CD8-positive, alpha-beta memory T cell (primary cell): ENCODE data around the gene TSNAX. TPM values are rescaled to one million over a fixed set of nuclear protein-coding genes. Genes with fewer than 3 reads are reported as not detected.

Experiments used
- CTCF ChIA-PET: fragments of 350-600 bp; sonication (Branson Sonifier 250); formaldehyde crosslinking; loops from one replicate; lab custom pipeline; 2021; ENCODE audit warnings: antibody characterized with exemption; lab: Charles Lee
- POLR2A ChIA-PET: fragments of 350-600 bp; sonication (Branson Sonifier 250); formaldehyde crosslinking; loops from one replicate; lab custom pipeline; 2021; ENCODE audit warnings: antibody characterized with exemption; lab: Charles Lee
- DNase-seq, 5 donors: peaks; one replicate each; pipeline versions ENCODE4 v3.0.0 to v3.0.0-alpha.2; 2020 to 2022; ENCODE audit warnings: mixed read lengths in 1 of 5
- H3K27ac ChIP-seq: one replicate; pipeline ENCODE4 v1.7.0; 2013; ENCODE audit warnings: low read depth, mild to moderate bottlenecking, low read length, moderate library complexity
- H3K27me3 ChIP-seq: 2 replicates; pipeline ENCODE4 v1.7.0; 2013; ENCODE audit warnings: low read length, mild to moderate bottlenecking; ENCODE audit not compliant: insufficient read depth, poor library complexity, severe bottlenecking
- H3K36me3 ChIP-seq: 2 replicates; pipeline ENCODE4 v1.7.0; 2013; ENCODE audit warnings: mild to moderate bottlenecking, low read length, moderate library complexity; ENCODE audit not compliant: insufficient read depth
- H3K4me1 ChIP-seq: 2 replicates; pipeline ENCODE4 v1.7.0; 2013; ENCODE audit warnings: mild to moderate bottlenecking, low read length, moderate library complexity; ENCODE audit not compliant: insufficient read depth
- H3K4me3 ChIP-seq: 2 replicates; pipeline ENCODE4 v1.7.0; 2013; ENCODE audit warnings: mild to moderate bottlenecking, low read length
- H3K9me3 ChIP-seq: 2 replicates; pipeline ENCODE4 v1.7.0; 2013; ENCODE audit warnings: mild to moderate bottlenecking, low read length
- H3K27ac Mint-ChIP-seq, 8 donors: one replicate each; pipeline ENCODE4 v1.8.0; 2020 to 2021; ENCODE audit warnings: mixed read lengths in 8 of 8, mild to moderate bottlenecking in 6 of 8, inconsistent platforms in 3 of 8, moderate library complexity in 3 of 8
- H3K27me3 Mint-ChIP-seq, 2 donors: one replicate each; pipeline ENCODE4 v1.8.0; 2020 to 2021; ENCODE audit warnings: mixed read lengths in 2 of 2, mild to moderate bottlenecking in 1 of 2, moderate library complexity in 1 of 2
- H3K36me3 Mint-ChIP-seq, 3 donors: one replicate each; pipeline ENCODE4 v1.8.0; 2020 to 2021; ENCODE audit warnings: mixed read lengths in 3 of 3, inconsistent platforms in 1 of 3, mild to moderate bottlenecking in 1 of 3
- H3K4me1 Mint-ChIP-seq, 3 donors: one replicate each; pipeline ENCODE4 v1.8.0; 2020 to 2021; ENCODE audit warnings: mixed read lengths in 3 of 3, inconsistent platforms in 1 of 3, mild to moderate bottlenecking in 1 of 3
- H3K4me3 Mint-ChIP-seq, 7 donors: one replicate each; pipeline ENCODE4 v1.8.0; 2020 to 2021; ENCODE audit warnings: mixed read lengths in 7 of 7, mild to moderate bottlenecking in 6 of 7, moderate library complexity in 4 of 7, inconsistent platforms in 2 of 7
- H3K9me3 Mint-ChIP-seq, 5 donors: one replicate each; pipeline ENCODE4 v1.8.0; 2020 to 2022; ENCODE audit warnings: mixed read lengths in 5 of 5, mild to moderate bottlenecking in 3 of 5, moderate library complexity in 2 of 5, inconsistent platforms in 1 of 5
- polyA plus RNA-seq: library from polyadenylated mRNA; unstranded; fragments of 300-500 nt; fragmentation: Illumina TruSeq; gene quantifications from one replicate; pipeline ENCODE4 v1.2.3, GENCODE V29; 2021
- total RNA-seq, 2 experiments: library from RNA; stranded (reverse); gene quantifications; one replicate each; pipeline ENCODE4 v1.2.3, GENCODE V29; 2021

The TSNAX gene
- total and polyA plus RNA-seq, 3 experiments from 2014 or later, result 48.0 to 95.0 (median 49.8) TPM

- Histone ChIP-seq H3K27ac (no peak overlapping the region), H3K9me3 (no peaks in the 10 kb centered on the region), H3K27me3 (no peaks in the 10 kb centered on the region), H3K4me3 (no peak overlapping the region), H3K36me3 (no peaks in the 10 kb centered on the region), H3K4me1 (no peaks in the 10 kb centered on the region)
- Mint-ChIP-seq H3K9me3 (no peaks in the 10 kb centered on the region), H3K4me3 (no peak overlapping the region), H3K36me3 (peaks cover 0 to 2% (median 0%) of the 10 kb centered on the region in 3 donors), H3K4me1 (peaks cover 8 to 11% (median 9%) of the 10 kb centered on the region in 3 donors), H3K27ac (no peak overlapping the region), H3K27me3 (no peaks in the 10 kb centered on the region)
- DNase-seq, result no peak
- ChIA-PET POLR2A (no interaction called here), CTCF (interaction anchor here (0.6 to 1.6 kb wide), 2 partner anchors 193 to 242 kb away, joined by 3 to 5 read pairs; no protein-coding TSS in a partner anchor)
These were observed 72.0 kb downstream of the TSNAX start for GRCh38 chr1:231600458-231600976.

GRCh38 chr1:231601824-231602672, 73.6 kb downstream of the TSNAX start:
- ChIA-PET CTCF (interaction anchor here (1.1 to 2.9 kb wide), 6 partner anchors 241 to 264 kb away, joined by 3 to 14 read pairs (median 4); partner anchors contain the start of genes EXOC8 and SPRTN), POLR2A (interaction anchor here (0.7 kb wide), 1 partner anchor 233 kb away, joined by 3 read pairs; no protein-coding TSS in a partner anchor)
- Mint-ChIP-seq H3K36me3 (peaks cover 0 to 2% (median 0%) of the 10 kb centered on the region in 3 donors), H3K4me3 (peak overlapping the region in 1 of 7 donors; percentile 14), H3K27me3 (no peaks in the 10 kb centered on the region), H3K9me3 (no peaks in the 10 kb centered on the region), H3K27ac (no peak overlapping the region), H3K4me1 (peaks cover 8 to 11% (median 9%) of the 10 kb centered on the region in 3 donors)
- Histone ChIP-seq H3K4me3 (no peak overlapping the region), H3K27me3 (no peaks in the 10 kb centered on the region), H3K4me1 (no peaks in the 10 kb centered on the region), H3K27ac (no peak overlapping the region), H3K9me3 (no peaks in the 10 kb centered on the region), H3K36me3 (no peaks in the 10 kb centered on the region)
- DNase-seq, result no peak

- POLR2A ChIA-PET, result no interaction called here
- Histone ChIP-seq H3K4me3 (no peak overlapping the region), H3K4me1 (no peaks in the 10 kb centered on the region), H3K27ac (no peak overlapping the region), H3K27me3 (no peaks in the 10 kb centered on the region), H3K9me3 (no peaks in the 10 kb centered on the region), H3K36me3 (no peaks in the 10 kb centered on the region)
- Mint-ChIP-seq H3K27me3 (no peaks in the 10 kb centered on the region), H3K9me3 (no peaks in the 10 kb centered on the region), H3K4me1 (peaks cover 8 to 11% (median 9%) of the 10 kb centered on the region in 3 donors), H3K36me3 (peaks cover 0 to 2% (median 0%) of the 10 kb centered on the region in 3 donors), H3K4me3 (peak overlapping the region in 4 of 7 donors; percentile 14 to 52 (median 26)), H3K27ac (no peak overlapping the region)
- no peak for DNase-seq
- CTCF ChIA-PET, result interaction anchor here (1.3 to 2.9 kb wide), 5 partner anchors 10 to 265 kb away, joined by 3 to 14 read pairs (median 3); partner anchors contain the start of genes EXOC8 and SPRTN
These were observed 74.2 kb downstream of the TSNAX start for GRCh38 chr1:231602673-231602984.

GRCh38 chr1:231603598-231604275, 75.3 kb downstream of the TSNAX start:
- H3K36me3 Mint-ChIP-seq, result peaks cover 0 to 2% (median 0%) of the 10 kb centered on the region in 3 donors
- peaks cover 0 to 5% of the 10 kb centered on the region in 2 donors for H3K27me3 Mint-ChIP-seq
- H3K36me3 ChIP-seq, result no peaks in the 10 kb centered on the region
- peak overlapping the region; percentile 14 to 92 (median 81) for H3K27ac Mint-ChIP-seq
- no peaks in the 10 kb centered on the region for H3K9me3 Mint-ChIP-seq
- ChIA-PET CTCF (interaction anchor here (0.6 to 2.9 kb wide), 7 partner anchors 9 to 287 kb away, joined by 3 to 14 read pairs (median 3); partner anchors contain the start of genes EXOC8 and SPRTN), POLR2A (interaction anchor here (0.6 kb wide), 1 partner anchor 183 kb away, joined by 3 read pairs; no protein-coding TSS in a partner anchor)
- H3K4me3 Mint-ChIP-seq, result peak overlapping the region; percentile 87 to 95 (median 92)
- H3K27ac ChIP-seq, result no peak overlapping the region
- peaks cover 8 to 11% (median 9%) of the 10 kb centered on the region in 3 donors for H3K4me1 Mint-ChIP-seq
- H3K4me1 ChIP-seq, result no peaks in the 10 kb centered on the region
- H3K9me3 ChIP-seq, result no peaks in the 10 kb centered on the region
- H3K27me3 ChIP-seq, result no peaks in the 10 kb centered on the region
- DNase-seq, result peak in 3 of 5 donors; percentile 21 to 60 (median 53)
- peak overlapping the region; percentile 85 for H3K4me3 ChIP-seq

- no peak overlapping the region for H3K4me3 ChIP-seq
- ChIA-PET POLR2A (no interaction called here), CTCF (interaction anchor here (0.6 to 2.9 kb wide), 5 partner anchors 9 to 266 kb away, joined by 3 to 14 read pairs (median 5); partner anchors contain the start of genes EXOC8 and SPRTN)
- peaks cover 0 to 2% (median 0%) of the 10 kb centered on the region in 3 donors for H3K36me3 Mint-ChIP-seq
- no peak for DNase-seq
- no peaks in the 10 kb centered on the region for H3K27me3 ChIP-seq
- no peak overlapping the region for H3K27ac ChIP-seq
- H3K4me3 Mint-ChIP-seq, result peak overlapping the region in 5 of 7 donors; percentile 92 to 95 (median 92)
- no peaks in the 10 kb centered on the region for H3K36me3 ChIP-seq
- H3K9me3 Mint-ChIP-seq, result no peaks in the 10 kb centered on the region
- no peaks in the 10 kb centered on the region for H3K4me1 ChIP-seq
- peaks cover 8 to 11% (median 9%) of the 10 kb centered on the region in 3 donors for H3K4me1 Mint-ChIP-seq
- peaks cover 0 to 5% of the 10 kb centered on the region in 2 donors for H3K27me3 Mint-ChIP-seq
- H3K27ac Mint-ChIP-seq, result peak overlapping the region in 5 of 8 donors; percentile 74 to 87 (median 83)
- no peaks in the 10 kb centered on the region for H3K9me3 ChIP-seq
These were observed 75.8 kb downstream of the TSNAX start for GRCh38 chr1:231604276-231604621.

GRCh38 chr1:231605149-231606100, 77.0 kb downstream of the TSNAX start:
- peaks cover 11% of the 10 kb centered on the region in 3 donors for H3K4me1 Mint-ChIP-seq
- Histone ChIP-seq H3K9me3 (no peaks in the 10 kb centered on the region), H3K27me3 (no peaks in the 10 kb centered on the region), H3K4me3 (no peak overlapping the region), H3K4me1 (peaks cover 3% of the 10 kb centered on the region), H3K27ac (no peak overlapping the region), H3K36me3 (no peaks in the 10 kb centered on the region)
- no peak for DNase-seq
- ChIA-PET CTCF (interaction anchor here (1.2 to 2.9 kb wide), 7 partner anchors 18 to 290 kb away, joined by 3 to 14 read pairs (median 6); partner anchors contain the start of genes EXOC8 and SPRTN), POLR2A (no interaction called here)
- peak overlapping the region in 1 of 7 donors; percentile 23 for H3K4me3 Mint-ChIP-seq
- H3K36me3 Mint-ChIP-seq, result peaks cover 0 to 2% (median 2%) of the 10 kb centered on the region in 3 donors
- peak overlapping the region in 2 of 8 donors; percentile 14 to 34 for H3K27ac Mint-ChIP-seq
- peaks cover 3 to 5% of the 10 kb centered on the region in 2 donors for H3K27me3 Mint-ChIP-seq
- H3K9me3 Mint-ChIP-seq, result no peaks in the 10 kb centered on the region

GRCh38 chr1:231606712-231607111, 78.2 kb downstream of the TSNAX start:
- H3K36me3 ChIP-seq, result no peaks in the 10 kb centered on the region
- peaks cover 2 to 13% (median 2%) of the 10 kb centered on the region in 3 donors for H3K36me3 Mint-ChIP-seq
- peak overlapping the region in 1 of 8 donors; percentile 20 for H3K27ac Mint-ChIP-seq
- no peak overlapping the region for H3K27ac ChIP-seq
- H3K9me3 ChIP-seq, result no peaks in the 10 kb centered on the region
- POLR2A ChIA-PET, result no interaction called here
- H3K4me1 ChIP-seq, result peaks cover 15% of the 10 kb centered on the region
- H3K27me3 Mint-ChIP-seq, result peaks cover 3 to 5% of the 10 kb centered on the region in 2 donors
- H3K4me1 Mint-ChIP-seq, result peaks cover 24% of the 10 kb centered on the region in 3 donors
- CTCF ChIA-PET, result interaction anchor here (1.6 to 1.9 kb wide), 3 partner anchors 250 to 292 kb away, joined by 6 to 8 read pairs (median 7); partner anchors contain the start of genes EXOC8 and SPRTN
- H3K4me3 Mint-ChIP-seq, result no peak overlapping the region
- no peak overlapping the region for H3K4me3 ChIP-seq
- DNase-seq, result no peak
- no peaks in the 10 kb centered on the region for H3K27me3 ChIP-seq
- H3K9me3 Mint-ChIP-seq, result no peaks in the 10 kb centered on the region
